WERI-Rb-1 (cell line): ENCODE results near the gene IGF2BP3.

Experiments
- DNase-seq: peaks from one replicate; pipeline ENCODE4 v3.0.0-alpha.2; 2020
- H3K27ac ChIP-seq: fragments of 250-450 bp; sonication (Bioruptor Pico); 2 replicates; pipeline ENCODE4 v1.5.1; 2020; ENCODE audit warnings: mild to moderate bottlenecking, moderate library complexity
- H3K27me3 ChIP-seq: fragments of 250-450 bp; sonication (Bioruptor Pico); 2 replicates; pipeline ENCODE4 v1.5.1; 2021; ENCODE audit warnings: mild to moderate bottlenecking, low read depth, moderate library complexity; ENCODE audit not compliant: insufficient read depth, severe bottlenecking
- H3K36me3 ChIP-seq: fragments of 250-450 bp; sonication (Bioruptor Pico); 2 replicates; pipeline ENCODE4 v1.5.1; 2020; ENCODE audit warnings: mild to moderate bottlenecking, moderate library complexity
- H3K4me3 ChIP-seq: 2 replicates; pipeline ENCODE4 v1.5.1; 2011; ENCODE audit warnings: low read depth, mild to moderate bottlenecking, control low read depth, low read length
- H3K9me3 ChIP-seq: fragments of 250-450 bp; sonication (Bioruptor Pico); 2 replicates; pipeline ENCODE4 v1.5.1; 2021; ENCODE audit warnings: mild to moderate bottlenecking, moderate library complexity; ENCODE audit not compliant: severe bottlenecking
- CTCF ChIP-seq: IDR thresholded peaks from 2 replicates; pipeline ENCODE4 v1.5.1; 2011; ENCODE audit warnings: low read depth, mild to moderate bottlenecking, control low read depth, inconsistent platforms, low read length

IGF2BP3 gene

GRCh38 chr7:23266918-23267317 lies 203.4 kb downstream of the IGF2BP3 start:
- no peaks in the 10 kb centered on the region for H3K9me3 ChIP-seq
- no peak overlapping the region for H3K4me3 ChIP-seq
- TF ChIP-seq CTCF: no peak
- H3K27ac ChIP-seq: no peak overlapping the region
- no peak for DNase-seq
- H3K36me3 ChIP-seq: no peaks in the 10 kb centered on the region
- H3K27me3 ChIP-seq: no peaks in the 10 kb centered on the region

GRCh38 chr7:23264916-23265458 lies 205.3 kb downstream of the IGF2BP3 start:
- no peaks in the 10 kb centered on the region for H3K9me3 ChIP-seq
- no peak overlapping the region for H3K27ac ChIP-seq
- H3K27me3 ChIP-seq: no peaks in the 10 kb centered on the region
- no peak for DNase-seq
- H3K36me3 ChIP-seq: no peaks in the 10 kb centered on the region
- no peak for TF ChIP-seq CTCF
- no peak overlapping the region for H3K4me3 ChIP-seq

GRCh38 chr7:23261843-23262452 lies 208.3 kb downstream of the IGF2BP3 start:
- Histone ChIP-seq H3K27ac (no peak overlapping the region), H3K36me3 (no peaks in the 10 kb centered on the region), H3K4me3 (no peak overlapping the region), H3K9me3 (no peaks in the 10 kb centered on the region), H3K27me3 (no peaks in the 10 kb centered on the region)
- peak; percentile 60 for DNase-seq
- peak; percentile 82 for TF ChIP-seq CTCF

- Histone ChIP-seq H3K9me3 (no peaks in the 10 kb centered on the region), H3K4me3 (no peak overlapping the region), H3K27me3 (no peaks in the 10 kb centered on the region), H3K27ac (no peak overlapping the region), H3K36me3 (no peaks in the 10 kb centered on the region)
- no peak for DNase-seq
- TF ChIP-seq CTCF: no peak
These were observed 209.9 kb downstream of the IGF2BP3 start for GRCh38 chr7:23260371-23260770.
